ENCODE measurements around the gene SCGB1A1.
"Not testable (repeated sequence)": the region's sequence is repeated elsewhere in the genome, so short reads cannot be mapped to it uniquely, and the experiment has no call there.

The SCGB1A1 gene

GRCh38 chr11:62449451-62449851 is 30.6 kb downstream of the SCGB1A1 start:
- Histone ChIP-seq H4K8ac (ENCODE audit: low read depth, low read length) (no peak overlapping the region), H4K5ac (ENCODE audit: low read length) (no peak overlapping the region), H3K36me3 (ENCODE audit: control insufficient read depth, insufficient read depth, low read length) (no peaks in the 10 kb centered on the region), H3K79me2 (ENCODE audit: control insufficient read depth, insufficient read depth, low read length) (no peaks in the 10 kb centered on the region), H2BK5ac (ENCODE audit: low read length) (no peak overlapping the region), H3K4me1 (ENCODE audit: control insufficient read depth, low read depth, low read length) (no peaks in the 10 kb centered on the region), H3K56ac (ENCODE audit: low read length) (no peak overlapping the region), H3K18ac (ENCODE audit: low read length) (no peak overlapping the region), H2BK120ac (ENCODE audit: low read depth, low read length) (no peak overlapping the region), H3K27ac (ENCODE audit: low read depth, low read length) (no peak overlapping the region), H3K4me2 (ENCODE audit: low read length) (no peak overlapping the region), H3K9ac (ENCODE audit: low read length) (no peak overlapping the region), H2BK15ac (replicated peaks; ENCODE audit: low read depth) (no peak overlapping the region), H3K4ac (ENCODE audit: low read depth, low read length) (no peak overlapping the region), H3K27me3 (ENCODE audit: insufficient read depth, low read length, poor library complexity) (no peaks in the 10 kb centered on the region), H3K4me3 (ENCODE audit: low read length) (no peak overlapping the region), H2AK5ac (ENCODE audit: low read length) (no peak overlapping the region), H3K23ac (ENCODE audit: low read length) (no peak overlapping the region), H3K79me1 (ENCODE audit: low read length) (no peaks in the 10 kb centered on the region)
- WGBS (ENCODE audit: extremely low coverage, insufficient coverage, low lambda C conversion rate) = no CpG with 5 or more reads among the region's 9 CpGs
- DNase-seq = no peak

- H3K4me1 ChIP-seq (ENCODE audit: control insufficient read depth, low read depth, low read length); H3K79me1 ChIP-seq (ENCODE audit: low read length); H3K4ac ChIP-seq (ENCODE audit: low read depth, low read length); H3K9ac ChIP-seq (ENCODE audit: low read length); H2BK120ac ChIP-seq (ENCODE audit: low read depth, low read length); H3K27me3 ChIP-seq (ENCODE audit: insufficient read depth, low read length, poor library complexity); H3K36me3 ChIP-seq (ENCODE audit: control insufficient read depth, insufficient read depth, low read length); H3K27ac ChIP-seq (ENCODE audit: low read depth, low read length); DNase-seq; H2AK5ac ChIP-seq (ENCODE audit: low read length); H3K18ac ChIP-seq (ENCODE audit: low read length); H2BK5ac ChIP-seq (ENCODE audit: low read length); H3K4me2 ChIP-seq (ENCODE audit: low read length); H2BK15ac ChIP-seq (replicated peaks; ENCODE audit: low read depth); H3K23ac ChIP-seq (ENCODE audit: low read length); H3K56ac ChIP-seq (ENCODE audit: low read length); H3K4me3 ChIP-seq (ENCODE audit: low read length); H3K79me2 ChIP-seq (ENCODE audit: control insufficient read depth, insufficient read depth, low read length); H4K8ac ChIP-seq (ENCODE audit: low read depth, low read length); H4K5ac ChIP-seq (ENCODE audit: low read length): not testable (repeated sequence)
- no CpG with 5 or more reads among the region's 7 CpGs for WGBS (ENCODE audit: extremely low coverage, insufficient coverage, low lambda C conversion rate)
These were observed 31.1 kb downstream of the SCGB1A1 start for GRCh38 chr11:62449912-62450311.

DNA sequence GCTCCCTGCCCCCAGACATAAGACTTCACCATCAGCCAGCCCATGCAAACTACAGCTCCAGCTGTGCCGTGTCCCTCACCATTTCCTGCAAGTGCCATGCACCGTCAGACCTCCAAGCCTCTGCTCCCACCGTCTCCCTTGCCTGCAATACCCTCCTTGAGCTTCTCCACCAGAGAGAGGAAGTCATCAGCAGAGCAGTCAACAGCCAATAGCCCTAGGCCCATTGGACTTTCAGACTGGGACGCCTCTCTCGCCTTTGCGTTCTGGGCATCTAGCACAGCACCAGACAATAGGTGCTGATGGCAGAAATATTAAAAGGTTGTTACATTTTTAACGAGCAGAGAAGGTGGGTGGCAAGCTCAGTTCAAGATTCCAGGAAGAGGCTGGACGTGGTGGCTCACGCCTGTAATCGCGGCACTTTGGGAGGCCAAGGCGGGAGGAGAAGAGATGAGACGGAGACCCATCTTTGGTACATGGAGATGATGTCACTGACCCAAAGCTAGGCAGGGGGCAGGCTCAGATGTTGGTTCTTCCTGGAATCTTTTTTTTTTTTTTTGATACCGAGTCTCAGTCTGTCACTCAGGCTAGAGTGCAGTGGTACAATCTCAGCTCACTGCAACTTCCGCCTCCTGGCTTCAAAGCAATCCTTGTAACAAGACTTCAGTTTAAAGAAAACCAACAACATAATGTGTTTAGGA is 31.9 kb downstream of the SCGB1A1 start:
- Histone ChIP-seq H2BK5ac (ENCODE audit: low read length) (no peak overlapping the region), H3K4me2 (ENCODE audit: low read length) (no peak overlapping the region), H3K27me3 (ENCODE audit: insufficient read depth, low read length, poor library complexity) (no peaks in the 10 kb centered on the region), H3K4me3 (ENCODE audit: low read length) (no peak overlapping the region), H3K18ac (ENCODE audit: low read length) (no peak overlapping the region), H3K27ac (ENCODE audit: low read depth, low read length) (no peak overlapping the region), H3K36me3 (ENCODE audit: control insufficient read depth, insufficient read depth, low read length) (no peaks in the 10 kb centered on the region), H3K56ac (ENCODE audit: low read length) (peak overlapping the region; percentile 47), H3K9ac (ENCODE audit: low read length) (no peak overlapping the region), H3K4ac (ENCODE audit: low read depth, low read length) (no peak overlapping the region), H4K5ac (ENCODE audit: low read length) (no peak overlapping the region), H4K8ac (ENCODE audit: low read depth, low read length) (no peak overlapping the region), H3K4me1 (ENCODE audit: control insufficient read depth, low read depth, low read length) (no peaks in the 10 kb centered on the region), H3K79me2 (ENCODE audit: control insufficient read depth, insufficient read depth, low read length) (no peaks in the 10 kb centered on the region), H3K79me1 (ENCODE audit: low read length) (no peaks in the 10 kb centered on the region), H2BK15ac (replicated peaks; ENCODE audit: low read depth) (no peak overlapping the region), H2AK5ac (ENCODE audit: low read length) (no peak overlapping the region), H2BK120ac (ENCODE audit: low read depth, low read length) (no peak overlapping the region), H3K23ac (ENCODE audit: low read length) (no peak overlapping the region)
- no CpG with 5 or more reads among the region's 15 CpGs for WGBS (ENCODE audit: extremely low coverage, insufficient coverage, low lambda C conversion rate)
- DNase-seq = no peak

DNA sequence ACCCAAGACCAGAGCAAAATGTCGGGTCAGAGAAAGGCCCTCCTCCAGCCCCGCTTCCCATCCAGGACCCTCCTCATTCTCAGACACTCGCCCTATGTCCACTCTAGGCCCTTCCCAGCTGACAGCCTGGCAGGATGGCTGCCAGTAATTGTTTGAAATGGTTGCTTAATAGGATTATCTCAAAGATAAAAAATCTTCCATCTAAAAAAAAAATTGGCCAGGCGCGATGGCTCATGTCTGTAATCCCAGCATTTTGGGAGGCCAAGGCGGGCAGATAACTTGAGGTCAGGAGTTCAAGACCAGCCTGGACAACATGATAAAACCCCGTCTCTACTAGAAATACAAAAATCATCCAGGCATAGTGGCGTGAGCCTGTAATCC is 32.4 kb downstream of the SCGB1A1 start:
- Histone ChIP-seq H2BK120ac (ENCODE audit: low read depth, low read length) (no peak overlapping the region), H3K4me2 (ENCODE audit: low read length) (no peak overlapping the region), H3K27me3 (ENCODE audit: insufficient read depth, low read length, poor library complexity) (no peaks in the 10 kb centered on the region), H3K36me3 (ENCODE audit: control insufficient read depth, insufficient read depth, low read length) (no peaks in the 10 kb centered on the region), H3K79me2 (ENCODE audit: control insufficient read depth, insufficient read depth, low read length) (no peaks in the 10 kb centered on the region), H3K56ac (ENCODE audit: low read length) (no peak overlapping the region), H3K4me3 (ENCODE audit: low read length) (no peak overlapping the region), H3K18ac (ENCODE audit: low read length) (no peak overlapping the region), H3K4ac (ENCODE audit: low read depth, low read length) (no peak overlapping the region), H2AK5ac (ENCODE audit: low read length) (no peak overlapping the region), H4K8ac (ENCODE audit: low read depth, low read length) (no peak overlapping the region), H3K79me1 (ENCODE audit: low read length) (no peaks in the 10 kb centered on the region), H2BK5ac (ENCODE audit: low read length) (no peak overlapping the region), H2BK15ac (replicated peaks; ENCODE audit: low read depth) (no peak overlapping the region), H4K5ac (ENCODE audit: low read length) (no peak overlapping the region), H3K23ac (ENCODE audit: low read length) (no peak overlapping the region), H3K9ac (ENCODE audit: low read length) (no peak overlapping the region), H3K27ac (ENCODE audit: low read depth, low read length) (no peak overlapping the region), H3K4me1 (ENCODE audit: control insufficient read depth, low read depth, low read length) (no peaks in the 10 kb centered on the region)
- WGBS (ENCODE audit: extremely low coverage, insufficient coverage, low lambda C conversion rate) = no CpG with 5 or more reads among the region's 8 CpGs
- DNase-seq = no peak

- Histone ChIP-seq H3K56ac (ENCODE audit: low read length) (no peak overlapping the region), H3K4me2 (ENCODE audit: low read length) (no peak overlapping the region), H3K27ac (ENCODE audit: low read depth, low read length) (no peak overlapping the region), H2BK5ac (ENCODE audit: low read length) (no peak overlapping the region), H4K5ac (ENCODE audit: low read length) (no peak overlapping the region), H2AK5ac (ENCODE audit: low read length) (no peak overlapping the region), H3K36me3 (ENCODE audit: control insufficient read depth, insufficient read depth, low read length) (no peaks in the 10 kb centered on the region), H3K4ac (ENCODE audit: low read depth, low read length) (no peak overlapping the region), H3K18ac (ENCODE audit: low read length) (no peak overlapping the region), H3K4me3 (ENCODE audit: low read length) (no peak overlapping the region), H3K9ac (ENCODE audit: low read length) (no peak overlapping the region), H3K4me1 (ENCODE audit: control insufficient read depth, low read depth, low read length) (no peaks in the 10 kb centered on the region), H3K23ac (ENCODE audit: low read length) (no peak overlapping the region), H3K27me3 (ENCODE audit: insufficient read depth, low read length, poor library complexity) (no peaks in the 10 kb centered on the region), H3K79me1 (ENCODE audit: low read length) (no peaks in the 10 kb centered on the region), H2BK15ac (replicated peaks; ENCODE audit: low read depth) (no peak overlapping the region), H4K8ac (ENCODE audit: low read depth, low read length) (no peak overlapping the region), H2BK120ac (ENCODE audit: low read depth, low read length) (no peak overlapping the region), H3K79me2 (ENCODE audit: control insufficient read depth, insufficient read depth, low read length) (no peaks in the 10 kb centered on the region)
- DNase-seq = no peak
- WGBS (ENCODE audit: extremely low coverage, insufficient coverage, low lambda C conversion rate) = no CpG with 5 or more reads among the region's 6 CpGs
These were observed 33.4 kb downstream of the SCGB1A1 start for GRCh38 chr11:62452261-62452660.

GRCh38 chr11:62452839-62453468 is 34.1 kb downstream of the SCGB1A1 start:
- Histone ChIP-seq H3K4me1 (ENCODE audit: control insufficient read depth, low read depth, low read length) (no peaks in the 10 kb centered on the region), H3K56ac (ENCODE audit: low read length) (no peak overlapping the region), H2BK5ac (ENCODE audit: low read length) (no peak overlapping the region), H3K23ac (ENCODE audit: low read length) (no peak overlapping the region), H3K27ac (ENCODE audit: low read depth, low read length) (no peak overlapping the region), H3K9ac (ENCODE audit: low read length) (no peak overlapping the region), H3K36me3 (ENCODE audit: control insufficient read depth, insufficient read depth, low read length) (no peaks in the 10 kb centered on the region), H2BK120ac (ENCODE audit: low read depth, low read length) (no peak overlapping the region), H2BK15ac (replicated peaks; ENCODE audit: low read depth) (no peak overlapping the region), H3K18ac (ENCODE audit: low read length) (no peak overlapping the region), H3K79me2 (ENCODE audit: control insufficient read depth, insufficient read depth, low read length) (no peaks in the 10 kb centered on the region), H3K4ac (ENCODE audit: low read depth, low read length) (no peak overlapping the region), H3K27me3 (ENCODE audit: insufficient read depth, low read length, poor library complexity) (no peaks in the 10 kb centered on the region), H3K4me2 (ENCODE audit: low read length) (no peak overlapping the region), H3K79me1 (ENCODE audit: low read length) (no peaks in the 10 kb centered on the region), H4K5ac (ENCODE audit: low read length) (no peak overlapping the region), H3K4me3 (ENCODE audit: low read length) (no peak overlapping the region), H4K8ac (ENCODE audit: low read depth, low read length) (no peak overlapping the region), H2AK5ac (ENCODE audit: low read length) (no peak overlapping the region)
- WGBS (ENCODE audit: extremely low coverage, insufficient coverage, low lambda C conversion rate) = no CpG with 5 or more reads among the region's 11 CpGs
- no peak for DNase-seq
